HG03571 (cell line): ENCODE measurements around the gene CCDC197.

Source experiments
- ATAC-seq: cut with Tn5 transposase; IDR thresholded peaks from one replicate; pipeline ENCODE4 v1.9.1; 2021; ENCODE audit not compliant: unreplicated experiment

The CCDC197 gene

DNA sequence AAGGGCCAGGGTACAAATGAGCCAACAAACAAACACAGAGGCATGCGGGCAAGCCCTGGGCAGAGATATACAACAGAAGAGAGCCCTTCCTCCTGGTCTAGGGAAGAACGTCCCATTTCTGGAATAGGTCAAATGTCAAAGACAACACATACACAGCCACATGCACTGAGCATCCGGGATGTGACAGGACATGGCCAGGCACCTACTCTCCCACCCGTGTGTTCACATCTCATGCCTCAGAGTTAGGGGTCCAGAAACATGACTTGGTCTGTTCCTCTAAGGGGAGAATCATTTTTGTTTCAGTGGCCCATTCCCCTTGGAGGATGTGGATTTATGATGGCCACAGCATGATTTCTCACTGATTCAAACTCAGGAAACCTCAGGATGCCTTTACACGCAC lies 19.9 kb upstream of the CCDC197 start:
- no peak for ATAC-seq

DNA sequence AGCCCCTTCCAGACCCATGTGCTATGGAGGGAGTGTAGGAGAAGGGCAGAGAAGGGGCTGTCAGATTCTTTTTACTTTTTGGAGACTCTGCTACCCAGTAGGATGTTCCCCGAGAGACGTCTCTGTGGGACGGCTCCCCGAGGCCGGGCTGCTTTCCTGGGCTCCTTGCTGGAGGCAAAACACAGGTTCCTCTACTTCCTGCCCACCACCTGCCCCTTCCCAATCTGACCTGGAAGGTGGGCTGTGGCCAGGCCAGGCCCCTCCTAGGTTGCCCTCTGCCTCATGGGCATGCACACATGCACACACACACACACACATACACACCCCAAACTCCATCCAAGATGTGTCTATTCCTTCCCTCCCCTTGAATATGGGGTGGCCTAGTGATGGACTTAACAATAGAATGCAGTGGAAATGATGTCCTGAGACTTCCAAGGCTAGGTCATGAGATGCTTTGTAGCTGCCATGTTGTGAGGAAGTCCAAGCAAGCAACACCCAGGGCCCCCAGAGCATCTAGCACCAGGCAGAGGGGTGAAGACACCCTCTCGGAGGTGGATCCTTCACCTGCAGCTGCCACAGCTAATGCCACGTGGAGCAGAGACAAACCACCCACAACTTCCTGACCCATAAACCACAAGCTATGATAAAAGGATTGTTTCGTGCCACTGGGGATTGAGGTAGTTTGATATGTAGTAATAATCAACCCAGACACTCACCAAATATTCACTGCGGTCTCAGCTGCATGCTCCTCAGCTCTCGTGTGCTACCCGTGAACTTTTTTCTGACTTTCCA lies 19.1 kb upstream of the CCDC197 start:
- peak; percentile 62 for ATAC-seq

DNA sequence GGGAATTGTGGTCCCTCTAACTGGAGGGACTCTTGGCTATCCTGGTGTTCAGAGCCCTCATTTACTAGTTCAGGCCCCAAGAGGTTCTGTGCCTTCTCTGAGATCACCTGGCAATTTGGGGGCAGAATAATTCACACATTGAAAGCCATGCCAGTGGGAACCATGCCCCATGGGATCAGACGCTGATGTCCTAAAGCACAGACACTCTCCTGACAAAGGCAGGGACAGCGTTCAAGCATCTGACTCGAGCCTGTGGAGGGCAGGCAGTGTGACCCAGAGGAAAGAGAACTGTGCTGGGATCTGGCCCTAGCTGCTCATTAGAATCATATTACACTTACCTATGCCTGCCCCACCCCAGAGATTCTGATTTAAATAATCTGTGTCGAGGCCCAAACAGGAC lies 18.4 kb upstream of the CCDC197 start:
- no peak for ATAC-seq

DNA sequence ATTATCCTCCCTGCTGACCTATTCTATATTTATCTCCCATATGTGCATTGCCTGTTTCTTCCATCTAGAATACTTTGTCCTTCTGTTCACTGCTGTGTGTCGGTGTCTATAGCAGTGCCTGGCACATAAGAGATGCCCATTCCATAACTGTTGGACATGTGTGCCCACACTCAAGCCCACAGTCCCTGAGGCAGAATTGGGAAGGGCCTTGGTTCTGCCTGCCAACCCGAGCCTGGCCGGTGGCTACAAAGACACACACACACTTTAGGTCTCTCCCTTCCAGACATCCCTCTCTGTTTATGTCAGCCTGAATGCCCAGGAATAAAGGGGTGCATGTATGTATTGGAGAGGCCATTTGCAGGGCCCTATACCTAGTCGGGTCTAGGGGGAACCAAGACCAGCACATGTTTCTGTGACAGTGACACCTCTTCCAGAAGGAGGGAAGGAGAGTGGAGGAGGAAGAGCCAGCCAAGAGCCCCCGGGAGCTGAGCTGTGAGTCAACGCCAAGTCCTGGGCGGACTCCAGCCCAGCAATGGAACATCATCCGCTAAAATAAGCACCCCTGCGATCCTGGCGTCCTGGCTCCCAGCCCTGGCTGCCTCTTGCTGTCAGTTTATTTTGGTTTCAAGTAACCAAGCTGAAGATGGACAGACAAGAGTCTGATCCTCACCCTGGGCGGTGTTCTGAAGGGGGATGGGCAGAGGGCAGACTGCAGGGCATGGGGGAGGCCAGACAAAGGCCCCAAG lies 16.5 kb upstream of the CCDC197 start:
- ATAC-seq, result no peak

DNA sequence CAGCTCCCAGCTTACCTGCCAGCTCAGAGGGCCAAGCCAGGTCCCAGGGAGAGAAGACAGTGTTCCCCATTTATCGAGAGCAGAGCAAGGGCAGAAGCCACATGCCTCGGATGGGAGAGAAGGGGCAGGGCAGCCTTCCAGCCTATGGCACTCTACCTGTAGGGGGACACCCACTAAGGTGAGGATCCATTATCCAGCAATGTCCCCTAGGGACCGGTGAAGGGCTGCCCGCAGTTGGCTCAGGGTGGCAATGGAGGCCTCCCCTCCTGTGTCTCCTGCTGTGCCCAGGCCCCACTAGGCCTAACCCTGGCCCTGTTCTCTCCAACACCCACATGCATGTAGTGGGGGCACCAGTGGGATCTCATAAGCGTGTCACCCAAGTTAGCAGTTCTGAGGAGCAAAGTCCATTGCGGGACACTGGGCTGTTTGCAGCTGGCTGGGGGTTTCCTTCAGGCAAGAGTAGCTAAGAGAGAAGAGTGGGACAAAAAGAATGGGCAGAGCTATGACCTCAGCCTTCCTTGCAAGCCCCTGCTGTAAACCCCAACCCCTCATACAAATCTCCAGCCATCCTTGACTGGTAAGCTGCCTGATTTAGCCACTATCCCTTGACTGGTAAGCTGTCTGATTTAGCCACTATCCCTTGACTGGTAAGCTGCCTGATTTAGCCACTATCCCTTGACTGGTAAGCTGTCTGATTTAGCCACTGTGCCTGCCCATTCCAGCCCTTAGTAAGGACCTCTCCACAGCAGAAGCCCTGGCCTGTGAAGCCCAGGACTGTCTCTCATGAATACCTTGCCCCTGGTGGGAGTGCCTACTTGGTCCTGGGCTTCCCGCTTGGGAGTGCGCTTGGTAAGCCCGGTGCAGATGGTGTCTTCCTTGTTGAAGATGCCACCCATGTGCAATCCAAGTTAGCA lies 15.5 kb upstream of the CCDC197 start:
- no peak for ATAC-seq

DNA sequence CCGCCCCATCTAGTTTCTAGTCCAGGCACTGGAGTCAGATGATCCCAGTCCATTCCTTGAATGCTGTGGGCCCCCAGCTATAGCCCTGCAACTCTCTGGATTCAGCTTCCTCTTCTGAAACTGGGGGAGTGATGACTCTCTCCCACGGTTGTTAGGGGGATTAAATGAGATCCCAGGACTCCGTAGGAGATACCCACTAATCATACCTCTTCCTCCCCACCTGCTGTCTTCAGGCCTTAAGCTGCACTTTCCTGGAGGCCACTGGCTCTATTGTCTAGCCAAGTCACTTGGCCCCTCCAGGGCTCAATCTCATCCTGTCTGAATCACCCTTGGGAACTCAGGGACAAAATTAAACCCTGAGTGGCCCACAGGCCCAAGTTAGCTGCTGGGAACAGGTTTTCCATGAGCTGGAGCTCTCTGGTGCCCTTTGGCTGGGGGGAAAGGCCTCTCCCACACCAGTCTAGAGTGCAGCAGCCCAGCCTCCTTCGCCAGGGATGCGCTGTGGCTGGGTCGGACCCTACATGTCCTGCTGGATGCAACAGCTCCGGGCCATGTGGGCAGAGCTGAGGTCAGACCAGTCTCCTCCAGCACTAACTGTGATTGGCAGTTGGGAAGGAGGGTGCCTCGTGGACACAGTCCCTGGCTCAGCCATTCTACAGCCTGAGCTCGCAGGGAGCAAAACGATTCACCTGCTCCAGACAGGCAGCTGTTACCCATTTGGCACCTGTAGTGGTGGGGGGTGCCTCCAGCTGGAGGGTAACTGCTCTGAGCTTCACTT lies 14.7 kb upstream of the CCDC197 start:
- no peak for ATAC-seq

DNA sequence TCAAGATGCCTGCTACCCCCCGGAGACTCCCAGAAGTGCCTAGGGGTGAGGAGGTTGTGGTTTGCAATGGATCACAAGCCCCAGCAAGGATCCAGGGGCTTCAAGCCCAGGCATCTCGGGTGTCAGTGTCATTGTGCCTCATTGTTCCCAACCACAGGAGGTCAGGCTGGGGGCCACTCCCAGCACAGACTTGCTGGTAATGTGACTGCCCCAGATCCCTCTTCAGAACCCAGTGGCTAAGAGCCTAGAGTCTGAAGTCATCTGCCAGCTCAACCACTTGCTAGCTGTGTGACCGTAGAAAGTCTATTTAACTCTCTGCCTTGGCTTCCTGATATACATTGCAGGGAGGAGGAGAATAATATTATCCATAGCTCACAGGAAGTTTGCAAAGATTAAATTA lies 13.0 kb upstream of the CCDC197 start:
- ATAC-seq, result no peak

DNA sequence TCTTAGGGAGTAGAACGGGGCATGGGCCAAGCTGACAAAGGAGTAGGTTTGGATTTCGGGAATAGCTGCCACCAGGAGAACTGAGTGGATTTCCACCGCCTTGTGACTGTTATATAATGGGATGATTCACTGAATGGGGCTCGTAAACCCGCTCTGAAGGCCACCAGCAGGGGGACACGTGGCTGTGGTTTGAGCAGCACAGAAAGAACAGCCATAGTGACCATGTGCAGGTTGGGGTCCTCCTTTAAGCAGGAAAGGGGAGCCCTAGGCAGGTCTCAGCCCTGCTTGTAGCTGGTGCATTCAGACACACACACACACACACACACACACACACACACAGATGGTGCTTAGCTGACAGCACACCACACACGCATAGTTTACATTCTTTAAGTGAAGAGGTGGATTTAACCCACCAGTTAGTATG lies 12.1 kb upstream of the CCDC197 start:
- ATAC-seq, result no peak

DNA sequence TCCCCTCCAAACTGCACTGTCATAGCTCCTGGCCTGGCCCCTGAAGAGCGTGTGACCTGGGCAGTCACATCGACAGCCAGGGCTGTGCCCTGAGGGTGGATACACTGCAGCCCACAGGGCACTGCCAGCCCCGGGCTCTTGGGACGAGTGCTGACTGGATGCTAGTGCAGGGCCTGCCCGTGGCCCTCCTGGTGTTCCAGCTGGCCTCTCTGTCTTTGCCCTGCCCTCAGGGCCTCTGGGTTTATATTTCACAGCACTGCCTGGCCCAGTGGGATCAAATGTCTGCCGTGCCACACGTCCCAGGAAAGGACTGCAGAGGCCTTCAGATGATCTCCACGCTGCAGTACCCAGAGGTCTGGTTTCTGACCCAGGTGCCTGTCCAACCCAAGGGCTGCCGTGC lies 10.1 kb upstream of the CCDC197 start:
- ATAC-seq, result no peak

DNA sequence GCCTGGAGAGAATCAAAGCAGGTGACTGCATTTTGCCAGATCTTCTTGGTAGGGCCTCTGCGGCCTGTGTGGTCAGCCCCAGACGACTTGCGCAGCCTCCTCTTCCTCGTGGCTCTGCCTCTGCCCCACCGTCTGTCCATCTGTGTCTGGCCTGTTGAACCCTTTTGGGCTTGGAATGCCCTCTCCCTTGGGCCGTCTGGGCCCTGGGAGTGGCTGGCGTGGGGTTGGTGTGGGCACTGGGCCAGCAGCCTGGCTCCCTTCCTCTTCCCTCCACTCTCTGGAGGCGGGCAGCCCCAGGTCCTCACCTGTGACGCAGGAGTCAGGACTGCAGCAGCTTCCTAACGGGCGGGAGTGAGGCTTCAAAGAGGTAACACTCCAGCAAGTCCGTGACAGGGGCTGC lies 9.7 kb upstream of the CCDC197 start:
- ATAC-seq, result no peak

DNA sequence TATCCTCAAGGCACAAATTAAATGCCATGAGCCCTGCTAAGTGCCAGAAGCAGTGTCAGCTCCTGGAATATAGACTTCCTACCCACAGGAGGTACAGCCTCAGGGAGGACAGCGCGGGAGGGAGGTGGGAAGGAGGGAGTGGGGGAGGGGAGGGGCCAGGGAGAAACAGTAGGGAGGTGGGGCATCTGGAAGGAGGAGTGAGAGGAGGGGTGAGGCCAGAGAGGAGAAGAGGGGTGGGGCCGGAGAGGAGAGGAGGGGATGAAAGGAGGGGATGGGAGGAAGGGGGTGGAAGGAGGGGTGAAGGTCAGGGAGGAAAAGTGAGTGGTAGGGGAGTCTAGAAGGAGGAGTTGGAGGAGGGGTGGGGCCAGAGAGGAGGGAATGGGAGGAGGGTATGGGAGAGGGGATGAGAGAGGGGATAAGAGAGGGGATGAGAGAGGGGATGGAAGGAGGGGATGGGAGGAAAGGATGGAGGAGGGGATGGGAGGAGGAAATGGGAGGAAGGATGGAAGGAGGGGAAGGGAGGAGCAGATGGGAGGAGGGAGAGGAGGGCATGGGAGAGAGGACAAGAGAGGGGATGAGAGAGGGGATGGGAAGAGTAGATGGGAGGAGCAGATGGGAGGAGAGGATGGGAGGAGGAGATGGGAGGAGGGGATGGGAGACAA lies 9.2 kb upstream of the CCDC197 start:
- no peak for ATAC-seq

DNA sequence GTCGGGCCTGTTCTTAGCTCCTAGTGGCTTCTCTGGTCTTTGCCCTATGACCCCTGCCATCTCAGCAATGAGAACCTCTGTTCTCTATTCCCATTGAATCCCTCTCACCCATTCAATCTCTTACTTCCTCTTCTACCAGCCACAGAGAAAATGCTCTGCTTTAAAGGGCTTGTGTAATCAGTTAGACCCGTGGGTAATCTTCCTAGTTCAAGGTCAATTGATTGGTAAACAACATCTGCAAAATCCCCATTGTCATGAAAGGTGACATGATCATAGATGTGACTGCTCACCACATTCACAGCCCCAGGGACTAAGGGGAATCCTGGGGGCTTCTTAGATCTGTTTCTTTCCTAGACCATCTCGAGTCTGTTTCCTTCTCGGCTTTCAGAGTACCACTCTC lies 7.2 kb upstream of the CCDC197 start:
- peak; percentile 41 for ATAC-seq

DNA sequence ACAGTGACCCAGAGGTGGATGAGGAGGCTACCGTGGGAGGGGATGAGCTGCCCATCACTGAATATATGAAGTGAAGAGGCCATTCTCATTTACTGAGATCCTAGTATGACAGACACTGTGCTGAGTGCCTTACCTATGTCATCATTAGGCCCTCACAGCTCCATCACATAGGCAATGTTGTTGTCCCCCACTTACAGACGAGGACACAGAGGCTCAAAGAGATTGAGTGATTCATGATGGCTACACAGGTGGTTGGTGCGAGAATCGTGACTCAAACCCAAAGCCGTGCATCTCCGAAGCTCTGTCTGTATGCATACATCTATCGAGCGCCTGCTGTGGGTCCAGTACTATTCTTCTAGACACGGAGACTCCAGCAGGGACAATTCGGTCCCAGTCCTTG lies 5.9 kb upstream of the CCDC197 start:
- ATAC-seq, result no peak

DNA sequence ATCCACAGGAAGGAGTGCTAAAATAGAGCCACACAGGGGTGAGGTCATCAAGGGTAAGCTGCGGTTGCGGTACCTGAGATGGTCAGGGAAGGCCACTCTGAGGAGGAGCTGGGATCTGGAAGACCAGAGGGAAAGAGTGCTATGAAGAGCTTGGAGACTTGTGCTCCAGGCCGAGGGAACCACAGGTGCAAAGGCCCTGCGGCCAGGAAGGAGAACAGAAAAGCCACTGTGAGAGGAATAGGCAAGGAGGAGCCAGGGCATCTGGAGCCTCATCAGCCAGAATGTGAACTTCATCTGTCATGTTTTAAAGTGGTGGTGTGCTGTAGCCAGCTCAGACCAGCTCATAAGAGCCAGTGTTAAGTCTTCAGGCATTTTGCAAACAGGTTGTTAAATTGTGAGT lies 5.5 kb upstream of the CCDC197 start:
- no peak for ATAC-seq

DNA sequence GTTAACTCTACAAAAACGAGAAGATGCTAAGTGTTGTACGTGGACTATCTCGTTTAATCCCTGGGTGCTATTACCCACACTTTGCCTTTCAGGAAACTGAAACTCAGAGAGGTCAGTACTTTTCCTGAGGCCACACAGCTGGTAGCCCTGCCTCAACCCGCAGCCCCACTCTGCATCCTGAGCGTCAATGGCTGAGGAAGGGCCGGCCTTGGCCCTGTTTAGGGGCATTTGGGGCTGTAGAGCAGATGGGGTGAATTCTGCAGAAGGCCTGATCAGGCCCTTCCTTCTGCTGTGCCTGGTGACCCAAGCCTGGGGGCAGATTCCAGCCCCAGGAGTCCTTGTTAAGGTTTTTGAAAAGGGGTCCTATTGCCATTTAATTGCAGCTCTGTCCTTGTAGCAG lies 3.7 kb upstream of the CCDC197 start:
- ATAC-seq, result no peak

DNA sequence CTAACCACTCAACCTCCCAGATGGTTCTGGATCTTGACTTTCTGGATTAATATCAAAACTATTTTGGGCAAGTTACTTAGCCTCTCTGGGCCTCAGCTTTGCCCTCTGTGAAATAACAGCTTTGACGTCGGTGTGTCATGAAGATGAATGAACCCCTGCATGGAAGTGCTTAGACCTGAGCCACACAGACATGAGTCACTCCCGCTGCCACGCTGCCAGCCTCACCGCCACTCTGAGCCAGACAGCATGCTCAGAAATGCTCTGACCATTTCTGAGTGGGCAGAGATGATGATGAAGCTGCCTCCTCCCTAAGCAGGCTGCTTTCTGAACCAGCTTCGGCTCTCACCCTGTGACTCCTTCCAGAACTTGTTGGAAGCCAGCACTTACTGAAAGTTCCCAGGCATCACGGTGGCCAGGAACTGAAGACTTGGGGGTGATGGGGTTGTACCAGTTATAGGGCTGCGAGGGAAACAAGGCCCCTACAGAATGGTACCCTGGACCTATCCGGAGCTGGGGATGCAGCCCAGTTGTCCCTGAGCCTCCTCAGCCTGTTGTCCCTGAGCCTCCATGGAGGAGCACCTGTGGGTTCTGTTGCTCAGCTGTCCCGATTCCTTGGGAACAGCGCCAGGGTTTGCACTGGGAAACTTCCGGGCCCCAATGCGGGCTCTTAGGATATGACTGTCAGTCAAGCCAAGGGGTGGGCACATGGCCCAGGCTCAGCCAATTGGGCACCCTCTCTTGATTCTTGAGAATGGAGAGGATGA lies 2.0 kb upstream of the CCDC197 start:
- no peak for ATAC-seq

DNA sequence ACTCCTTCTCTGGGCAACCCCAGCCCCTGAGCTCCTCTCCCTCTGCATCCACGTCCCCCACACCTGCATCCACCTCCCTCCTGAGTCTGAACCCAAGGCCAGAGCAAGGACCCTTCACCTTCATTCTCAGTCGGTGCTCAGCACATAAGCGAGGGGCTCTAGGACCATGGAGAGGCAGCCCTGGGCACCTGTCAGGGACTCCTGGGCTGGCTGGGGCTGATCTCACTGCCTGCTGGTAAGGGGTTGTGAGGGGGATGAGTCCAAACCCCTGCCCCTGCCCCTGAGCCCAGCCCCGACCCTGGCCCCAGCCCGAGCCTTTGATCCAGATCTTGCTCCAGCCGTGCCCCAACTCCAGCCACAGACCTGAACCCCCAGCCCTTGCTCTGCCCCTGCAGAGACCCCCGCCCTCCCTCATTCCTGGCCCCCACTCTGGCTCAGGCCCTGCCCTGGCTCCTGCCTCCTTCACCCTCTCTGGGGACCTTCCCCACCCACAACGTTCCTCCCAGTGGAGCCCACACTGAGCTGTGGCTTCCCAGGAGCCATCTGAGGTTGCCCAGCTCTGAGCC lies 888 bp upstream of the CCDC197 start:
- no peak for ATAC-seq

DNA sequence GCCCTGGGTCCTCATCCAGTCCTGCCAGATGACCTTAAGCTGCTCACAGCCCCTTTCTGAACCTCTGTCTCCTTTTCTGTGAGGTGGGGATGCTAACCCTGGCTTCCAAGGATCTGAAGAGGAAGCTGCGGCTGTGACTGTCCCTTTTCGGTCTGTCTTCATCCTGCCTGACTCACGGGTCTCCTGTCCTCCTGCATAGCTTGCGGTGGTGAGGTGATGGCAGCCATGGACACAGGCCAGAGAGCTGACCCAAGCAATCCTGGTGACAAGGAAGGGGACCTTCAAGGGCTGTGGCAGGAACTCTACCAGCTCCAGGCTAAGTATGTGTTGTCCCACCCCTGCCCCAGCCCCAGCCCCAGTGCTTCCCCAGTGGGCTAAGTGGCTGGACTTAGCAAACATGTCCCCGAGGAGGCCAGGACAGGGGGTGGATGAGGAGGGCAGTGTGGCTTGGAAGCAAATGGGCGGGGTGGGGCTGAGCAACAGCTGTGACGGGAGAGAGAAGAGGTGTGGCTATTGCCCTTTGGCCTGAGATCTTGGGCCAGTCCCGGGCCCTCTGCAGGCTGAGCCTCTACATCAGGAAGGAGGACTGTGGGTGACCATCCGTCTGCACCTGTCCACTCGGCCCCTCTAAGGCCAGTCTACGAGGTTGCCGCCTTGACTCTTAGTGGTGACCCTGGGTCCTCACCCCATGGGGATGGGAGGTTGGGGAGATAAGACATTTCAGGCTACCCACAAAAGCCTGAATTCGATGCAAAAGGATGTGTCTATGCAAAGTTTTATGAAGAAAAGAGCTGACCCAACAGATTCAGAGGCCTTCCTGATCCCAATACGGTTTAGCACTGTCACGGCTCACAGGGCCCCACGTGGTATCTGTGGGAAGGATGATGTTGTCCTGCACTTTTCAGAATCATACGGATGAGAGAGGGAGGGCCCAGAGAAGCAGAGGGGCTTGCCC lies 1.1 kb downstream of the CCDC197 start:
- ATAC-seq, result no peak
